Heart left ventricle (tissue), 13 donors: ENCODE results near the gene SUPT5H.

Experiments used
- POLR2A ChIP-seq, 2 donors: fragments of 450-650 bp; IDR thresholded peaks; one replicate each; pipeline ENCODE4 v1.6.1; 2017; ENCODE audit warnings: antibody characterized with exemption in 2 of 2, mild to moderate bottlenecking in 2 of 2, moderate library complexity in 2 of 2
- TF ChIP-seq, protein P1 (sequence below), 12 donors: fragments of 200-600 bp; sonication (generic) in 4 of 12; IDR thresholded peaks; one replicate each; pipeline versions ENCODE4 v1.5.0 to v1.8.0; 2018 to 2022; ENCODE audit warnings: antibody characterized with exemption in 12 of 12, mild to moderate bottlenecking in 5 of 12
- donor health status: ischemic (EF 13 %, LVEDD 7.1; RV severe dilation, severe dysfunction).
- donor health status: DM: no; HTN: yes; CAD: no.
- donor health status: DM: no; HTN: no; CAD: no.
- donor health status: ischemic (EF 25% LVEDD 6.9; RV normal size, moderate dysfunction).
- donor health status: ischemic (EF 25% LVEDD 5.7; RV mildly dilated, moderate dysfunction).
- donor health status: ischemic (EF 35%, LVEDD 5.7; RV mildly dilated, moderate dysfunction).
- donor health status: nonischemic (EF 11% LVEDD 7.7; RV severe dilation, severe dysfunction).
- donor health status: DM: yes; HTN: yes; CAD: no.
- donor health status: PGD.
- donor health status: ischemic (EF 29% LVEDD 5.4; RV normal size, mild dysfunction).
- donor health status: nonischemic (EF 23%, LVEDD 6.1; RV moderate dilation, normal function).

DNA sequence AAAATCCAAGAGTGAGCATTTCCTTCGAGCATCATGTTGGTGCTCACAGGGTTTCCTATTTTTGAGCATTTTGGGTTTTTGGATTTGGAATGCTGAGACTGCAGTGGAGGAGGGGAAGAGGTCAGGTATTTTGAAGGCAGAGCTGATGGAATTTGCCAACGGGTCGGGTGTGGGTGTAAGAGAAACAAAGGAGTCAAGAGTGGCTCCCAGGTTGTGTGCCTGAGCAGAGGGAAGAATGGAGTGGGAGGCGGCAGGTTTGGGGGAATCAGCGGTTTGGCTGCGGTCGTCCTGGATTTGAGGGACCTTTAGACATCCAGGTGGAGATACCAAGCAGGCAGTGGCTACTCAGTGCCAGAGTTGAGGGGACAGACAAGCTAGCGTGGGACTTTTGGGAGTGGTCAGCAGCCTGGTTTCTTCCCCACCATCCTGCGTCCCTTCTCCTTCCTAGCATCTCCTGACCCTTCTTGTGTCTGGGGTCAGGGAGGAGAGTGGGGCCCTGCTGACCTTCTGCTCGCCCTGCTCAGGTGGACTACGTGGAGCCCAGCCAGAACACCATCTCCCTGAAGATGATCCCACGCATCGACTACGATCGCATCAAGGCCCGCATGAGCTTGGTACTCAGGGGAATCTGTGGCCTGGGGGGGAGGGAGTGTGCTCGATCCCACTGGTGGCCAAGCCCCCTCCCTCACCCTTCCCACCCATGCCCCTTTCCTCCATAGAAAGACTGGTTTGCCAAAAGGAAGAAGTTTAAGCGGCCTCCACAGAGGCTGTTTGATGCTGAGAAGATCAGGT is 20.8 kb downstream of the SUPT5H start:
- TF ChIP-seq, protein P1, sequence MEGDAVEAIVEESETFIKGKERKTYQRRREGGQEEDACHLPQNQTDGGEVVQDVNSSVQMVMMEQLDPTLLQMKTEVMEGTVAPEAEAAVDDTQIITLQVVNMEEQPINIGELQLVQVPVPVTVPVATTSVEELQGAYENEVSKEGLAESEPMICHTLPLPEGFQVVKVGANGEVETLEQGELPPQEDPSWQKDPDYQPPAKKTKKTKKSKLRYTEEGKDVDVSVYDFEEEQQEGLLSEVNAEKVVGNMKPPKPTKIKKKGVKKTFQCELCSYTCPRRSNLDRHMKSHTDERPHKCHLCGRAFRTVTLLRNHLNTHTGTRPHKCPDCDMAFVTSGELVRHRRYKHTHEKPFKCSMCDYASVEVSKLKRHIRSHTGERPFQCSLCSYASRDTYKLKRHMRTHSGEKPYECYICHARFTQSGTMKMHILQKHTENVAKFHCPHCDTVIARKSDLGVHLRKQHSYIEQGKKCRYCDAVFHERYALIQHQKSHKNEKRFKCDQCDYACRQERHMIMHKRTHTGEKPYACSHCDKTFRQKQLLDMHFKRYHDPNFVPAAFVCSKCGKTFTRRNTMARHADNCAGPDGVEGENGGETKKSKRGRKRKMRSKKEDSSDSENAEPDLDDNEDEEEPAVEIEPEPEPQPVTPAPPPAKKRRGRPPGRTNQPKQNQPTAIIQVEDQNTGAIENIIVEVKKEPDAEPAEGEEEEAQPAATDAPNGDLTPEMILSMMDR (IDR thresholded peaks at IDR 0.05), result no peak
- TF ChIP-seq POLR2A (IDR thresholded peaks at IDR 0.05), result no peak
